T-helper 22 cell (primary cell): ENCODE results near the gene CIBAR2.
"Not testable (repeated sequence)": the region's sequence is repeated elsewhere in the genome, so short reads cannot be mapped to it uniquely, and the experiment has no call there.

ENCODE experiments used
- DNase-seq: peaks from one replicate; pipeline ENCODE4 v3.0.0-alpha.2; 2020; ENCODE audit warnings: low read depth

CIBAR2 gene

GRCh38 chr16:85128079-85128837, 16.0 kb upstream of the CIBAR2 start:
- no peak for DNase-seq

GRCh38 chr16:85127379-85127723, 15.1 kb upstream of the CIBAR2 start:
- DNase-seq = no peak

- no peak for DNase-seq
Observed at GRCh38 chr16:85126705-85127378, 14.6 kb upstream of the CIBAR2 start.

GRCh38 chr16:85126394-85126704, 14.1 kb upstream of the CIBAR2 start:
- DNase-seq = no peak

GRCh38 chr16:85125570-85126393, 13.5 kb upstream of the CIBAR2 start:
- DNase-seq = no peak

- no peak for DNase-seq
Observed at GRCh38 chr16:85124636-85125346, 12.5 kb upstream of the CIBAR2 start.

- no peak for DNase-seq
Observed at GRCh38 chr16:85123891-85124635, 11.8 kb upstream of the CIBAR2 start.

- not testable (repeated sequence) for DNase-seq
Observed at GRCh38 chr16:85123441-85123840, 11.2 kb upstream of the CIBAR2 start.

- DNase-seq = no peak
Observed at GRCh38 chr16:85120006-85120340, 7.7 kb upstream of the CIBAR2 start.

- DNase-seq = no peak
Observed at GRCh38 chr16:85117418-85117817, 5.1 kb upstream of the CIBAR2 start.

GRCh38 chr16:85114909-85115567, 2.8 kb upstream of the CIBAR2 start:
- DNase-seq = peak; percentile 24

GRCh38 chr16:85113913-85114312, 1.6 kb upstream of the CIBAR2 start:
- DNase-seq = no peak

- no peak for DNase-seq
Observed at GRCh38 chr16:85113168-85113733, 979 bp upstream of the CIBAR2 start.

- no peak for DNase-seq
Observed at GRCh38 chr16:85111184-85111583, 1.1 kb downstream of the CIBAR2 start.

- DNase-seq = no peak
Observed at GRCh38 chr16:85110105-85110504, 2.2 kb downstream of the CIBAR2 start.

GRCh38 chr16:85107532-85107931, 4.7 kb downstream of the CIBAR2 start:
- DNase-seq = no peak

GRCh38 chr16:85107083-85107482, 5.2 kb downstream of the CIBAR2 start:
- DNase-seq = no peak

GRCh38 chr16:85105475-85105874, 6.8 kb downstream of the CIBAR2 start:
- no peak for DNase-seq

- no peak for DNase-seq
Observed at GRCh38 chr16:85104821-85105391, 7.4 kb downstream of the CIBAR2 start.

- no peak for DNase-seq
Observed at GRCh38 chr16:85104147-85104546, 8.1 kb downstream of the CIBAR2 start.
